Measurements from ENCODE around the gene TXNDC8. TPM values are rescaled to one million over a fixed set of nuclear protein-coding genes. Genes with fewer than 3 reads are reported as not detected.

TXNDC8 gene
- total RNA-seq, 1 experiment from 2014 or later = not detected

- Histone ChIP-seq H3K36me3 (ENCODE audit: low read depth, low read length) (no peaks in the 10 kb centered on the region), H3K27me3 (ENCODE audit: low read length) (no peaks in the 10 kb centered on the region), H3K9me2 (replicated peaks; ENCODE audit: low read length) (no peaks in the 10 kb centered on the region), H3K79me2 (ENCODE audit: low read length) (no peaks in the 10 kb centered on the region), H3K4me2 (ENCODE audit: low read length) (no peak overlapping the region), H2AFZ (ENCODE audit: low read length) (no peak overlapping the region), H3K9me3 (ENCODE audit: low read length) (no peaks in the 10 kb centered on the region), H4K20me1 (ENCODE audit: low read length) (no peaks in the 10 kb centered on the region), H3K4me3 (ENCODE audit: low read length) (no peak overlapping the region), H3K4me1 (ENCODE audit: insufficient read depth, low read length) (no peaks in the 10 kb centered on the region), H3K27ac (ENCODE audit: low read length) (no peak overlapping the region), H3F3A (ENCODE audit: low read length, unreplicated experiment) (no peaks in the 10 kb centered on the region), H3K9ac (ENCODE audit: low read length) (no peak overlapping the region)
- TF ChIP-seq EZH2 (IDR thresholded peaks at IDR 0.05; ENCODE audit: low read length, unreplicated experiment) (no peak), EZH2phosphoT487 (IDR thresholded peaks at IDR 0.05; ENCODE audit: borderline replicate concordance, low read length) (no peak)
- TF ChIP-seq, protein P1, sequence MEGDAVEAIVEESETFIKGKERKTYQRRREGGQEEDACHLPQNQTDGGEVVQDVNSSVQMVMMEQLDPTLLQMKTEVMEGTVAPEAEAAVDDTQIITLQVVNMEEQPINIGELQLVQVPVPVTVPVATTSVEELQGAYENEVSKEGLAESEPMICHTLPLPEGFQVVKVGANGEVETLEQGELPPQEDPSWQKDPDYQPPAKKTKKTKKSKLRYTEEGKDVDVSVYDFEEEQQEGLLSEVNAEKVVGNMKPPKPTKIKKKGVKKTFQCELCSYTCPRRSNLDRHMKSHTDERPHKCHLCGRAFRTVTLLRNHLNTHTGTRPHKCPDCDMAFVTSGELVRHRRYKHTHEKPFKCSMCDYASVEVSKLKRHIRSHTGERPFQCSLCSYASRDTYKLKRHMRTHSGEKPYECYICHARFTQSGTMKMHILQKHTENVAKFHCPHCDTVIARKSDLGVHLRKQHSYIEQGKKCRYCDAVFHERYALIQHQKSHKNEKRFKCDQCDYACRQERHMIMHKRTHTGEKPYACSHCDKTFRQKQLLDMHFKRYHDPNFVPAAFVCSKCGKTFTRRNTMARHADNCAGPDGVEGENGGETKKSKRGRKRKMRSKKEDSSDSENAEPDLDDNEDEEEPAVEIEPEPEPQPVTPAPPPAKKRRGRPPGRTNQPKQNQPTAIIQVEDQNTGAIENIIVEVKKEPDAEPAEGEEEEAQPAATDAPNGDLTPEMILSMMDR (conservative IDR thresholded peaks at IDR 0.05; ENCODE audit: low read depth, low read length) = no peak
- DNase-seq = no peak
- POLR2A ChIA-PET (ENCODE audit: unreplicated experiment) = no interaction called here
- ATAC-seq = no peak
- intact Hi-C loops (cut with micrococcal nuclease) = loop anchor here (5.0 kb wide), 1 partner anchor 84 kb away; no protein-coding TSS in a partner anchor
- CTCF ChIA-PET = no interaction called here
- BruUV-seq (replicated peaks) = no TSS peak
Measured at GRCh38 chr9:110343551-110343950, 5.9 kb upstream of the TXNDC8 start.

DNA sequence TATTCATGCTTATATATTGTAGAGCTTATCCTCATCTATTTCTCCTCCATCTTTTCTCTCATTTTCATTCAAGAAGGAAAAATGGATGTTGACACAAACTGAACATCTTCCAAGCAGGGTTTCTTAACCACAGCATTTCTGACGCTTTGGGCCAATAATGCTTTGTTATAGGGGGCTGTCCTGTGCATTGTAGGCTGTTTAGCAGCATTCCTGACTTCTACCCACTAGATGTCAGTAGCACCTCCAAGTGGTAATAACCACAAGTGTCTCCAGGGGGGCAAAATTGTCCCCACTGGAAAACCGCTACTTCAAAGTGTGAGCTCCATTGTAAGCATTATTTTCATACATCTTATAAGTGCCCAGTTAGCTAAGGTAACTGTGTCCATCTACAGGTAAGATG, 2.6 kb upstream of the TXNDC8 start:
- Histone ChIP-seq H3K36me3 (ENCODE audit: low read depth, low read length) (no peaks in the 10 kb centered on the region), H3K27ac (ENCODE audit: low read length) (no peak overlapping the region), H3K4me3 (ENCODE audit: low read length) (no peak overlapping the region), H3K79me2 (ENCODE audit: low read length) (no peaks in the 10 kb centered on the region), H2AFZ (ENCODE audit: low read length) (no peak overlapping the region), H4K20me1 (ENCODE audit: low read length) (no peaks in the 10 kb centered on the region), H3K4me1 (ENCODE audit: insufficient read depth, low read length) (no peaks in the 10 kb centered on the region), H3F3A (ENCODE audit: low read length, unreplicated experiment) (no peaks in the 10 kb centered on the region), H3K9me2 (replicated peaks; ENCODE audit: low read length) (no peaks in the 10 kb centered on the region), H3K9me3 (ENCODE audit: low read length) (no peaks in the 10 kb centered on the region), H3K4me2 (ENCODE audit: low read length) (no peak overlapping the region), H3K9ac (ENCODE audit: low read length) (no peak overlapping the region), H3K27me3 (ENCODE audit: low read length) (no peaks in the 10 kb centered on the region)
- TF ChIP-seq, protein P1 (conservative IDR thresholded peaks at IDR 0.05; ENCODE audit: low read depth, low read length) = peak; percentile 69
- no peak for TF ChIP-seq EZH2phosphoT487 (IDR thresholded peaks at IDR 0.05; ENCODE audit: borderline replicate concordance, low read length)
- no peak for TF ChIP-seq EZH2 (IDR thresholded peaks at IDR 0.05; ENCODE audit: low read length, unreplicated experiment)
- BruUV-seq (replicated peaks) = no TSS peak
- ATAC-seq = peak; percentile 48; the same call in 1 of the 2 replicates
- intact Hi-C loops (cut with micrococcal nuclease) = loop anchor here (2.0 to 5.0 kb wide), 2 partner anchors 87 to 282 kb away; no protein-coding TSS in a partner anchor
- peak; percentile 37 for DNase-seq
- CTCF ChIA-PET = no interaction called here
- POLR2A ChIA-PET (ENCODE audit: unreplicated experiment) = no interaction called here

GRCh38 chr9:110338143-110338542, 480 bp upstream of the TXNDC8 start:
- Histone ChIP-seq H3K79me2 (ENCODE audit: low read length) (no peaks in the 10 kb centered on the region), H3K27ac (ENCODE audit: low read length) (no peak overlapping the region), H4K20me1 (ENCODE audit: low read length) (no peaks in the 10 kb centered on the region), H3F3A (ENCODE audit: low read length, unreplicated experiment) (no peaks in the 10 kb centered on the region), H3K4me3 (ENCODE audit: low read length) (no peak overlapping the region), H3K4me1 (ENCODE audit: insufficient read depth, low read length) (no peaks in the 10 kb centered on the region), H3K9me2 (replicated peaks; ENCODE audit: low read length) (no peaks in the 10 kb centered on the region), H3K36me3 (ENCODE audit: low read depth, low read length) (no peaks in the 10 kb centered on the region), H3K9ac (ENCODE audit: low read length) (no peak overlapping the region), H2AFZ (ENCODE audit: low read length) (no peak overlapping the region), H3K4me2 (ENCODE audit: low read length) (no peak overlapping the region), H3K27me3 (ENCODE audit: low read length) (no peaks in the 10 kb centered on the region), H3K9me3 (ENCODE audit: low read length) (no peaks in the 10 kb centered on the region)
- TF ChIP-seq, protein P1 (conservative IDR thresholded peaks at IDR 0.05; ENCODE audit: low read depth, low read length) = no peak
- TF ChIP-seq EZH2phosphoT487 (IDR thresholded peaks at IDR 0.05; ENCODE audit: borderline replicate concordance, low read length) = no peak
- TF ChIP-seq EZH2 (IDR thresholded peaks at IDR 0.05; ENCODE audit: low read length, unreplicated experiment) = no peak
- ChIA-PET POLR2A (ENCODE audit: unreplicated experiment) (no interaction called here), CTCF (no interaction called here)
- ATAC-seq (no peak), DNase-seq (no peak)
- no TSS peak for BruUV-seq (replicated peaks)
- intact Hi-C loops (cut with micrococcal nuclease) = no loop called here

Data from PC-3 (cell line).